ENCODE data around the gene SHMT1.
A peak's percentile ranks its signal among the peaks of the same experiment; 100 is the strongest.
"Not testable (repeated sequence)": the region's sequence is repeated elsewhere in the genome, so short reads cannot be mapped to it uniquely, and the experiment has no call there.

Gene SHMT1

GRCh38 chr17:18380471-18381157 is 17.3 kb upstream of the SHMT1 start (continued):
- TF ChIP-seq, protein P1, sequence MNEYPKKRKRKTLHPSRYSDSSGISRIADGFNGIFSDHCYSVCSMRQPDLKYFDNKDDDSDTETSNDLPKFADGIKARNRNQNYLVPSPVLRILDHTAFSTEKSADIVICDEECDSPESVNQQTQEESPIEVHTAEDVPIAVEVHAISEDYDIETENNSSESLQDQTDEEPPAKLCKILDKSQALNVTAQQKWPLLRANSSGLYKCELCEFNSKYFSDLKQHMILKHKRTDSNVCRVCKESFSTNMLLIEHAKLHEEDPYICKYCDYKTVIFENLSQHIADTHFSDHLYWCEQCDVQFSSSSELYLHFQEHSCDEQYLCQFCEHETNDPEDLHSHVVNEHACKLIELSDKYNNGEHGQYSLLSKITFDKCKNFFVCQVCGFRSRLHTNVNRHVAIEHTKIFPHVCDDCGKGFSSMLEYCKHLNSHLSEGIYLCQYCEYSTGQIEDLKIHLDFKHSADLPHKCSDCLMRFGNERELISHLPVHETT (tag by site-specific recombination; IDR thresholded peaks at IDR 0.05), result no peak
- TF ChIP-seq BCL6B (tag by site-specific recombination; IDR thresholded peaks at IDR 0.05) (no peak), ZNF16 (tag by site-specific recombination; IDR thresholded peaks at IDR 0.05; ENCODE audit: low read depth) (no peak), ZNF555 (tag by site-specific recombination; conservative IDR thresholded peaks at IDR 0.05) (no peak)

DNA sequence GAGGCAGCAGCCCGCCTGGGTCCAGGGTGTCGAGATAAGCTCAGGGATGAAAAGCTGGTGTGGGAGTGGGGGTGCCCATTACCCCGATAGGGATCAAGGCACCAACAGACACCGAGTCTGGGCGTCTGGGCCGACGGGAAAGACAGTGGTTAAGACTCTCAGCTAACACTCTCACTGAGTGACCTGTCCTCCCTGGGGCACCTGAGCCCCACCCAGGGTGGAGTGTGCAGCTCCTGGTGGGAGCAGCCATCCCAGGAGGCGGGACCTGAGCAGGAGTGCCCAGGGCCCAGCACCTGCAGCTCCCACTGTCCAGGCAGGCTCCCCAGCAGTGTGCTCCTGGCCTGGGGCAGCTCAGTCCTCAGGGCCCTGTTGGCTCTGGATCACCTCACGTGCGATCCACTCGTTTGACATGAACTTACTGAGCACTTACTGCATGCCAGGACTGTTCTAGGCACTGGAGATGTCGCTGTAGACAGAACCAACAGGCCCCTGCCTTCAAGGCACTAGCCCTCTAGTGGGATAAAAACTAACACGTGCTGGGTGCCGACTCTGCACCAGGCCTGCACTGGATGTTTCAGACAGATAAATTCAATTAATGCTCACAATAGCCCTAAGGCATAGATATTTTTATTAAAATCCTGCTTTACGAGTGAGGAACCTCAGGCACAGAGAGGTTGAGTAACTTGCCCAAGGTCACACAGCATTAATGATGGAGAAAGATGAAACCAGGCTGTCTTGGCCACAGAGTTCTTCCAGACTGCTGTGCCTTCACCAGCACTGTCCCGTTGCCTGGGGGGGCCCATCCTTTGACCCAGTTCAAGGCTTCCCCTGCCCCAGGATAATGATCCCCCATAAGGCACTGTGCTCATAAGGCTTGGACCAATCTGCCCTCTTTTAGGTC is 16.1 kb upstream of the SHMT1 start:
- CTCF ChIA-PET, result interaction anchor here (0.7 kb wide), 1 partner anchor 15 kb away, joined by 3 read pairs; no protein-coding TSS in a partner anchor
- H3K4me3 ChIP-seq (ENCODE audit: low read depth, low read length), result no peak overlapping the region
- POLR2A ChIA-PET, result no interaction called here
- no peak overlapping the region for H3K27ac ChIP-seq (ENCODE audit: extremely low read depth, low read depth, low read length)
- H3K4me1 ChIP-seq (ENCODE audit: control insufficient read depth, insufficient read depth, low read length), result no peaks in the 10 kb centered on the region
- H3K9me3 ChIP-seq (ENCODE audit: control insufficient read depth, insufficient read depth, low read depth, low read length), result no peaks in the 10 kb centered on the region
- H3K36me3 ChIP-seq (ENCODE audit: control insufficient read depth in 2 of 2, insufficient read depth in 1 of 2, low read length in 2 of 2), result no peaks in the 10 kb centered on the region
- TF ChIP-seq HOXD13 (CRISPR knock-in tag; IDR thresholded peaks at IDR 0.05; ENCODE audit: borderline replicate concordance) (no peak), ZNF768 (tag by site-specific recombination; IDR thresholded peaks at IDR 0.05) (peak; percentile 94)
- TF ChIP-seq, protein P2, sequence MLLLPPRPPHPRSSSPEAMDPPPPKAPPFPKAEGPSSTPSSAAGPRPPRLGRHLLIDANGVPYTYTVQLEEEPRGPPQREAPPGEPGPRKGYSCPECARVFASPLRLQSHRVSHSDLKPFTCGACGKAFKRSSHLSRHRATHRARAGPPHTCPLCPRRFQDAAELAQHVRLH (tag by site-specific recombination; IDR thresholded peaks at IDR 0.05), result 0 out of 2 replicates have a peak, but pooled peaks have one; percentile 18

- CTCF ChIA-PET, result interaction anchor here (0.7 kb wide), 1 partner anchor 14 kb away, joined by 3 read pairs; no protein-coding TSS in a partner anchor
- H3K4me1 ChIP-seq (ENCODE audit: control insufficient read depth, insufficient read depth, low read length); H3K36me3 ChIP-seq (ENCODE audit: control insufficient read depth in 2 of 2, insufficient read depth in 1 of 2, low read length in 2 of 2); H3K9me3 ChIP-seq (ENCODE audit: control insufficient read depth, insufficient read depth, low read depth, low read length); H3K4me3 ChIP-seq (ENCODE audit: low read depth, low read length); POLR2A ChIA-PET; H3K27ac ChIP-seq (ENCODE audit: extremely low read depth, low read depth, low read length): not testable (repeated sequence)
Measured at GRCh38 chr17:18378614-18379013, 15.3 kb upstream of the SHMT1 start.

DNA sequence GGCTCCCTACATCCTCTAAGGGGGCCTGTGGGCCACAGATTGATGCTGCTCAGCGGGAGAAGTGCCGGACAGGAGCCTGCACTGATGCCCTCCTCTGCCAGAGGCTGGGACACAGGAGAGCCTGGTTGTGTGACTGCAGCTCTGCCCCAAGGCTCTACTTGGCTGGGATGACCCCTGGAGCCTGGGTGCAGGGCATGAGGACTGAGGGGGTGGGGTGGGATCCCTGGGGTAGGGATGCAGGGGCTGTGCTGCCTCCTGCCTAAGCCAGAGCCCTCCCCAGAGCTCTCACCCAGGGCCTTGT is 14.8 kb upstream of the SHMT1 start:
- H3K36me3 ChIP-seq (ENCODE audit: control insufficient read depth in 2 of 2, insufficient read depth in 1 of 2, low read length in 2 of 2), result no peaks in the 10 kb centered on the region
- H3K9me3 ChIP-seq (ENCODE audit: control insufficient read depth, insufficient read depth, low read depth, low read length), result no peaks in the 10 kb centered on the region
- TF ChIP-seq ZNF791 (tag by site-specific recombination; IDR thresholded peaks at IDR 0.05), result no peak
- TF ChIP-seq, protein P3, sequence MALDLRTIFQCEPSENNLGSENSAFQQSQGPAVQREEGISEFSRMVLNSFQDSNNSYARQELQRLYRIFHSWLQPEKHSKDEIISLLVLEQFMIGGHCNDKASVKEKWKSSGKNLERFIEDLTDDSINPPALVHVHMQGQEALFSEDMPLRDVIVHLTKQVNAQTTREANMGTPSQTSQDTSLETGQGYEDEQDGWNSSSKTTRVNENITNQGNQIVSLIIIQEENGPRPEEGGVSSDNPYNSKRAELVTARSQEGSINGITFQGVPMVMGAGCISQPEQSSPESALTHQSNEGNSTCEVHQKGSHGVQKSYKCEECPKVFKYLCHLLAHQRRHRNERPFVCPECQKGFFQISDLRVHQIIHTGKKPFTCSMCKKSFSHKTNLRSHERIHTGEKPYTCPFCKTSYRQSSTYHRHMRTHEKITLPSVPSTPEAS (tag by site-specific recombination; IDR thresholded peaks at IDR 0.05), result no peak
- TF ChIP-seq ZNF701 (tag by site-specific recombination; IDR thresholded peaks at IDR 0.05), result no peak
- no peak for TF ChIP-seq PRDM10 (tag by site-specific recombination; IDR thresholded peaks at IDR 0.05)
- no peak for TF ChIP-seq ZBTB10 (tag by site-specific recombination; IDR thresholded peaks at IDR 0.05)
- no peak for TF ChIP-seq ZNF704 (tag by site-specific recombination; IDR thresholded peaks at IDR 0.05)
- H3K27ac ChIP-seq (ENCODE audit: extremely low read depth, low read depth, low read length), result no peak overlapping the region
- ChIA-PET POLR2A (no interaction called here), CTCF (no interaction called here)
- no peaks in the 10 kb centered on the region for H3K4me1 ChIP-seq (ENCODE audit: control insufficient read depth, insufficient read depth, low read length)
- no peak overlapping the region for H3K4me3 ChIP-seq (ENCODE audit: low read depth, low read length)

All from HEK293 (cell line).